ENCODE data around the gene NOL8. TPM values are rescaled to one million over a fixed set of nuclear protein-coding genes. Genes with fewer than 3 reads are reported as not detected.

NOL8 gene
- total RNA-seq, 6 experiments from 2014 or later = 24.3 to 33.5 (median 27.7) TPM

- H3K27ac Mint-ChIP-seq = no peak overlapping the region
- peaks cover 20% of the 10 kb centered on the region for H3K4me1 Mint-ChIP-seq (ENCODE audit: low read depth)
- peaks cover 6% of the 10 kb centered on the region; the same call in 1 of the 2 replicates for H3K27me3 Mint-ChIP-seq (ENCODE audit: insufficient read depth)
- TF ChIP-seq CTCF (IDR thresholded peaks at IDR 0.05) = no peak
- peaks cover 17% of the 10 kb centered on the region for H3K36me3 Mint-ChIP-seq (ENCODE audit: low read depth)
- H3K9me3 Mint-ChIP-seq = no peaks in the 10 kb centered on the region
- no peak for DNase-seq
- H3K4me3 Mint-ChIP-seq = no peak overlapping the region
Measured at GRCh38 chr9:92298036-92298435, 27.1 kb downstream of the NOL8 start.

GRCh38 chr9:92297611-92298010 is 27.5 kb downstream of the NOL8 start:
- Mint-ChIP-seq H3K27ac (no peak overlapping the region), H3K9me3 (no peaks in the 10 kb centered on the region), H3K4me1 (ENCODE audit: low read depth) (peaks cover 24% of the 10 kb centered on the region), H3K4me3 (no peak overlapping the region), H3K27me3 (ENCODE audit: insufficient read depth) (peaks cover 6% of the 10 kb centered on the region; the same call in 1 of the 2 replicates), H3K36me3 (ENCODE audit: low read depth) (peaks cover 21% of the 10 kb centered on the region)
- no peak for TF ChIP-seq CTCF (IDR thresholded peaks at IDR 0.05)
- no peak for DNase-seq

- Mint-ChIP-seq H3K4me3 (no peak overlapping the region), H3K4me1 (ENCODE audit: low read depth) (peaks cover 41% of the 10 kb centered on the region), H3K27ac (peak overlapping the region; percentile 13), H3K27me3 (ENCODE audit: insufficient read depth) (peaks cover 6% of the 10 kb centered on the region; the same call in 1 of the 2 replicates), H3K36me3 (ENCODE audit: low read depth) (peaks cover 26% of the 10 kb centered on the region), H3K9me3 (no peaks in the 10 kb centered on the region)
- no peak for DNase-seq
- no peak for TF ChIP-seq CTCF (IDR thresholded peaks at IDR 0.05)
Measured at GRCh38 chr9:92295827-92296258, 29.3 kb downstream of the NOL8 start.

- Mint-ChIP-seq H3K27me3 (ENCODE audit: insufficient read depth) (peaks cover 6% of the 10 kb centered on the region; the same call in 1 of the 2 replicates), H3K27ac (peak overlapping the region; percentile 94), H3K36me3 (ENCODE audit: low read depth) (peaks cover 32% of the 10 kb centered on the region), H3K9me3 (no peaks in the 10 kb centered on the region), H3K4me3 (no peak overlapping the region), H3K4me1 (ENCODE audit: low read depth) (peaks cover 47% of the 10 kb centered on the region)
- no peak for DNase-seq
- TF ChIP-seq CTCF (IDR thresholded peaks at IDR 0.05) = no peak
Measured at GRCh38 chr9:92295240-92295790, 29.8 kb downstream of the NOL8 start.

- no peak for TF ChIP-seq CTCF (IDR thresholded peaks at IDR 0.05)
- peak; percentile 31 for DNase-seq
- H3K27ac Mint-ChIP-seq = peak overlapping the region; percentile 94
- H3K9me3 Mint-ChIP-seq = no peaks in the 10 kb centered on the region
- H3K27me3 Mint-ChIP-seq (ENCODE audit: insufficient read depth) = peaks cover 6% of the 10 kb centered on the region; the same call in 1 of the 2 replicates
- H3K4me1 Mint-ChIP-seq (ENCODE audit: low read depth) = peaks cover 57% of the 10 kb centered on the region
- H3K36me3 Mint-ChIP-seq (ENCODE audit: low read depth) = peaks cover 40% of the 10 kb centered on the region
- peak overlapping the region; percentile 91 for H3K4me3 Mint-ChIP-seq
Measured at GRCh38 chr9:92294297-92294676, 30.9 kb downstream of the NOL8 start.

Data from HFFc6 (cell line).